Dermis microvascular lymphatic vessel endothelial cell (primary cell): ENCODE data around the gene KAT6B. TPM values are rescaled to one million over a fixed set of nuclear protein-coding genes. Genes with fewer than 3 reads are reported as not detected.
"Not testable (repeated sequence)": the region's sequence is repeated elsewhere in the genome, so short reads cannot be mapped to it uniquely, and the experiment has no call there.

Experiments used
- DNase-seq, 2 donors: peaks; one replicate each; pipeline versions ENCODE4 v3.0.0 to v3.0.0-alpha.2; 2010; ENCODE audit warnings: low read depth in 2 of 2
- total RNA-seq: library from RNA; depleted of rRNA; stranded (reverse); fragments of >200 nt; gene quantifications from 2 replicates; pipeline ENCODE4 v1.2.1, GENCODE V29; 2014

KAT6B gene
- total RNA-seq, 1 donor from 2014 or later: 10.8 TPM

- no peak for DNase-seq
These were observed 64.1 kb downstream of the KAT6B start for GRCh38 chr10:74890460-74890859.

GRCh38 chr10:74891053-74891452 is 64.7 kb downstream of the KAT6B start:
- DNase-seq: no peak

GRCh38 chr10:74892839-74893238 is 66.4 kb downstream of the KAT6B start:
- no peak for DNase-seq

- not testable (repeated sequence) for DNase-seq
These were observed 66.9 kb downstream of the KAT6B start for GRCh38 chr10:74893329-74893728.

GRCh38 chr10:74896788-74897527 is 70.6 kb downstream of the KAT6B start:
- no peak for DNase-seq

- DNase-seq: no peak
These were observed 72.0 kb downstream of the KAT6B start for GRCh38 chr10:74898201-74898976.

- no peak for DNase-seq
These were observed 73.9 kb downstream of the KAT6B start for GRCh38 chr10:74900297-74900696.

GRCh38 chr10:74901301-74901700 is 74.9 kb downstream of the KAT6B start:
- DNase-seq: no peak

- DNase-seq: no peak
These were observed 75.6 kb downstream of the KAT6B start for GRCh38 chr10:74901867-74902450.

GRCh38 chr10:74903491-74903890 is 77.1 kb downstream of the KAT6B start:
- no peak for DNase-seq

GRCh38 chr10:74906611-74907198 is 80.3 kb downstream of the KAT6B start:
- no peak for DNase-seq

GRCh38 chr10:74909670-74910069 is 83.3 kb downstream of the KAT6B start:
- no peak for DNase-seq

GRCh38 chr10:74910241-74910975 is 84.0 kb downstream of the KAT6B start:
- DNase-seq: no peak

GRCh38 chr10:74910976-74911350 is 84.6 kb downstream of the KAT6B start:
- no peak for DNase-seq

- no peak for DNase-seq
These were observed 85.8 kb downstream of the KAT6B start for GRCh38 chr10:74912182-74912581.

- no peak for DNase-seq
These were observed 86.3 kb downstream of the KAT6B start for GRCh38 chr10:74912682-74913081.

GRCh38 chr10:74913377-74913979 is 87.1 kb downstream of the KAT6B start:
- no peak for DNase-seq

GRCh38 chr10:74916283-74916682 is 89.9 kb downstream of the KAT6B start:
- no peak for DNase-seq

- no peak for DNase-seq
These were observed 91.2 kb downstream of the KAT6B start for GRCh38 chr10:74917481-74918077.

GRCh38 chr10:74919671-74920070 is 93.3 kb downstream of the KAT6B start:
- DNase-seq: no peak

GRCh38 chr10:74921070-74921469 is 94.7 kb downstream of the KAT6B start:
- not testable (repeated sequence) for DNase-seq
